ENCODE results near the gene NME7. TPM values are rescaled to one million over a fixed set of nuclear protein-coding genes. Genes with fewer than 3 reads are reported as not detected.
"Not testable (repeated sequence)": the region's sequence is repeated elsewhere in the genome, so short reads cannot be mapped to it uniquely, and the experiment has no call there.

Gene NME7
- total RNA-seq, 1 experiment from 2014 or later, result 25.2 TPM

GRCh38 chr1:169289016-169289415, 78.6 kb downstream of the NME7 start:
- Mint-ChIP-seq H3K27ac (ENCODE audit: unreplicated experiment) (peak overlapping the region; percentile 88), H3K36me3 (ENCODE audit: insufficient read depth, unreplicated experiment) (peaks cover 6% of the 10 kb centered on the region), H3K4me1 (ENCODE audit: low read depth, unreplicated experiment) (peaks cover 27% of the 10 kb centered on the region), H3K4me3 (ENCODE audit: low read depth, unreplicated experiment) (peak overlapping the region; percentile 37), H3K27me3 (ENCODE audit: unreplicated experiment) (no peaks in the 10 kb centered on the region), H3K9me3 (ENCODE audit: low read depth, unreplicated experiment) (peaks cover 3% of the 10 kb centered on the region)
- TF ChIP-seq CTCF (IDR thresholded peaks at IDR 0.05; ENCODE audit: unreplicated experiment), result no peak
- intact Hi-C loops (cut with micrococcal nuclease; ENCODE audit: unreplicated experiment), result loop anchor here (2.0 kb wide), 1 partner anchor 20 kb away; no protein-coding TSS in a partner anchor
- no peak for DNase-seq
- CTCF ChIA-PET, result no interaction called here
- no TSS peak for BruUV-seq (replicated peaks)

- peak overlapping the region; percentile 66 for H3K27ac Mint-ChIP-seq (ENCODE audit: unreplicated experiment)
- CTCF ChIA-PET, result interaction anchor here (0.9 kb wide), 1 partner anchor 143 kb away, joined by 5 read pairs; no protein-coding TSS in a partner anchor
- no TSS peak for BruUV-seq (replicated peaks)
Observed at GRCh38 chr1:169288011-169288414, 79.6 kb downstream of the NME7 start.

GRCh38 chr1:169287280-169287679, 80.3 kb downstream of the NME7 start:
- Mint-ChIP-seq H3K4me3 (ENCODE audit: low read depth, unreplicated experiment) (no peak overlapping the region), H3K9me3 (ENCODE audit: low read depth, unreplicated experiment) (peaks cover 13% of the 10 kb centered on the region), H3K36me3 (ENCODE audit: insufficient read depth, unreplicated experiment) (peaks cover 6% of the 10 kb centered on the region), H3K27me3 (ENCODE audit: unreplicated experiment) (no peaks in the 10 kb centered on the region), H3K4me1 (ENCODE audit: low read depth, unreplicated experiment) (peaks cover 27% of the 10 kb centered on the region), H3K27ac (ENCODE audit: unreplicated experiment) (peak overlapping the region; percentile 66)
- BruUV-seq (replicated peaks), result no TSS peak
- intact Hi-C loops (cut with micrococcal nuclease; ENCODE audit: unreplicated experiment), result no loop called here
- no peak for TF ChIP-seq CTCF (IDR thresholded peaks at IDR 0.05; ENCODE audit: unreplicated experiment)
- CTCF ChIA-PET, result interaction anchor here (0.9 kb wide), 1 partner anchor 143 kb away, joined by 5 read pairs; no protein-coding TSS in a partner anchor
- DNase-seq, result no peak

More at GRCh38 chr1:169288011-169288414, 79.6 kb downstream of the NME7 start:
- Mint-ChIP-seq H3K36me3 (ENCODE audit: insufficient read depth, unreplicated experiment) (peaks cover 6% of the 10 kb centered on the region), H3K27me3 (ENCODE audit: unreplicated experiment) (no peaks in the 10 kb centered on the region), H3K9me3 (ENCODE audit: low read depth, unreplicated experiment) (peaks cover 8% of the 10 kb centered on the region), H3K4me3 (ENCODE audit: low read depth, unreplicated experiment) (no peak overlapping the region), H3K4me1 (ENCODE audit: low read depth, unreplicated experiment) (peaks cover 27% of the 10 kb centered on the region)
- no peak for TF ChIP-seq CTCF (IDR thresholded peaks at IDR 0.05; ENCODE audit: unreplicated experiment)
- DNase-seq, result no peak
- intact Hi-C loops (cut with micrococcal nuclease; ENCODE audit: unreplicated experiment), result loop anchor here (2.0 kb wide), 1 partner anchor 21 kb away; no protein-coding TSS in a partner anchor

GRCh38 chr1:169281562-169281961, 86.0 kb downstream of the NME7 start:
- H3K4me3 Mint-ChIP-seq (ENCODE audit: low read depth, unreplicated experiment); intact Hi-C loops (cut with micrococcal nuclease; ENCODE audit: unreplicated experiment); DNase-seq; H3K4me1 Mint-ChIP-seq (ENCODE audit: low read depth, unreplicated experiment); CTCF ChIA-PET; BruUV-seq (replicated peaks); H3K27ac Mint-ChIP-seq (ENCODE audit: unreplicated experiment); H3K27me3 Mint-ChIP-seq (ENCODE audit: unreplicated experiment): not testable (repeated sequence)
- Mint-ChIP-seq H3K9me3 (ENCODE audit: low read depth, unreplicated experiment) (peaks cover 24% of the 10 kb centered on the region), H3K36me3 (ENCODE audit: insufficient read depth, unreplicated experiment) (peaks cover 11% of the 10 kb centered on the region)

- peak; percentile 8 for TF ChIP-seq CTCF (IDR thresholded peaks at IDR 0.05; ENCODE audit: unreplicated experiment)
- DNase-seq, result no peak
Observed at GRCh38 chr1:169271098-169271497, 96.5 kb downstream of the NME7 start.

More at GRCh38 chr1:169271098-169271497, 96.5 kb downstream of the NME7 start:
- Mint-ChIP-seq H3K27ac (ENCODE audit: unreplicated experiment) (peak overlapping the region; percentile 66), H3K27me3 (ENCODE audit: unreplicated experiment) (no peaks in the 10 kb centered on the region), H3K4me1 (ENCODE audit: low read depth, unreplicated experiment) (peaks cover 13% of the 10 kb centered on the region), H3K9me3 (ENCODE audit: low read depth, unreplicated experiment) (no peaks in the 10 kb centered on the region), H3K36me3 (ENCODE audit: insufficient read depth, unreplicated experiment) (no peaks in the 10 kb centered on the region), H3K4me3 (ENCODE audit: low read depth, unreplicated experiment) (peak overlapping the region; percentile 40)
- CTCF ChIA-PET, result interaction anchor here (1.0 kb wide), 1 partner anchor 160 kb away, joined by 5 read pairs; no protein-coding TSS in a partner anchor
- BruUV-seq (replicated peaks), result no TSS peak
- intact Hi-C loops (cut with micrococcal nuclease; ENCODE audit: unreplicated experiment), result loop anchor here (2.0 to 5.0 kb wide), 2 partner anchors 78 to 669 kb away; no protein-coding TSS in a partner anchor
